Measurements from ENCODE around the gene MRFAP1.
"Not testable (repeated sequence)": the region's sequence is repeated elsewhere in the genome, so short reads cannot be mapped to it uniquely, and the experiment has no call there.

The MRFAP1 gene

GRCh38 chr4:6647582-6648230 lies 7.2 kb downstream of the MRFAP1 start:
- DNase-seq (ENCODE audit: low read depth, low spot score): no peak
- CTCF ChIA-PET: no interaction called here
- TF ChIP-seq, protein P1, sequence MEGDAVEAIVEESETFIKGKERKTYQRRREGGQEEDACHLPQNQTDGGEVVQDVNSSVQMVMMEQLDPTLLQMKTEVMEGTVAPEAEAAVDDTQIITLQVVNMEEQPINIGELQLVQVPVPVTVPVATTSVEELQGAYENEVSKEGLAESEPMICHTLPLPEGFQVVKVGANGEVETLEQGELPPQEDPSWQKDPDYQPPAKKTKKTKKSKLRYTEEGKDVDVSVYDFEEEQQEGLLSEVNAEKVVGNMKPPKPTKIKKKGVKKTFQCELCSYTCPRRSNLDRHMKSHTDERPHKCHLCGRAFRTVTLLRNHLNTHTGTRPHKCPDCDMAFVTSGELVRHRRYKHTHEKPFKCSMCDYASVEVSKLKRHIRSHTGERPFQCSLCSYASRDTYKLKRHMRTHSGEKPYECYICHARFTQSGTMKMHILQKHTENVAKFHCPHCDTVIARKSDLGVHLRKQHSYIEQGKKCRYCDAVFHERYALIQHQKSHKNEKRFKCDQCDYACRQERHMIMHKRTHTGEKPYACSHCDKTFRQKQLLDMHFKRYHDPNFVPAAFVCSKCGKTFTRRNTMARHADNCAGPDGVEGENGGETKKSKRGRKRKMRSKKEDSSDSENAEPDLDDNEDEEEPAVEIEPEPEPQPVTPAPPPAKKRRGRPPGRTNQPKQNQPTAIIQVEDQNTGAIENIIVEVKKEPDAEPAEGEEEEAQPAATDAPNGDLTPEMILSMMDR (IDR thresholded peaks at IDR 0.05; ENCODE audit: insufficient read depth, low read length, missing control alignments): no peak
- POLR2A ChIA-PET: no interaction called here
- H3K4me3 ChIP-seq (ENCODE audit: low read depth, low read length): no peak overlapping the region

- CTCF ChIA-PET: interaction anchor here (1.0 kb wide), 1 partner anchor 9 kb away, joined by 3 read pairs; no protein-coding TSS in a partner anchor
- TF ChIP-seq, protein P1 (IDR thresholded peaks at IDR 0.05; ENCODE audit: insufficient read depth, low read length, missing control alignments): no peak
- POLR2A ChIA-PET: no interaction called here
- DNase-seq (ENCODE audit: low read depth, low spot score): no peak
- no peak overlapping the region for H3K4me3 ChIP-seq (ENCODE audit: low read depth, low read length)
Observed at GRCh38 chr4:6649216-6649615, 8.7 kb downstream of the MRFAP1 start.

DNA sequence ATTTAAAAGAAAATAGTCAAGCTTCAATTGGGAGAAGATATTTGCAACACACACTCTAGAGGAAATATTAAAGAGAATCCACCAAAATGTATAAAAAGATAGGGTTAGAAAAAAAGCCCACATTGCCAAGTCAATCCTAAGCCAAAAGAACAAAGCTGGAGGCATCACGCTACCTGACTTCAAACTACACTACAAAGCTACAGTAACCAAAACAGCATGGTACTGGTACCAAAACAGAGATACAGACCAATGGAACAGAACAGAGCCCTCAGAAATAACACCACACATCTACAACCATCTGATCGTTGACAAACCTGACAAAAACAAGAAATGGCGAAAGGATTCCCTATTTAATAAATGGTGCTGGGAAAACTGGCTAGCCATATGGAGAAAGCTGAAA lies 13.7 kb downstream of the MRFAP1 start:
- DNase-seq (ENCODE audit: low read depth, low spot score); H3K4me3 ChIP-seq (ENCODE audit: low read depth, low read length); POLR2A ChIA-PET: not testable (repeated sequence)
- CTCF ChIA-PET: interaction anchor here (1.1 kb wide), 1 partner anchor 10 kb away, joined by 3 read pairs; no protein-coding TSS in a partner anchor

DNA sequence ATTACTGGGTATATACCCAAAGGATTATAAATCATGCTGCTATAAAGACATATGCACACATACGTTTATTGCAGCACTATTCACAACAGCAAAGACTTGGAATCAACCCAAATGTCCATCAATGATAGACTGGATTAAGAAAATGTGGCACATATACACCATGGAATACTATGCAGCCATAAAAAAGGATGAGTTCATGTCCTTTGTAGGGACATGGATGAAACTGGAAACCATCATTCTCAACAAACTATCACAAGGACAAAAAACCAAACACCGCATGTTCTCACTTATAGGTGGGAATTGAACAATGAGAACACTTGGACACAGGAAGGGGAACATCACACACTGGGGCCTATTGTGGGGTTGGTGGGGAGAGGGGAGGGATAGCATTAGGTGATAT lies 14.8 kb downstream of the MRFAP1 start:
- H3K4me3 ChIP-seq (ENCODE audit: low read depth, low read length); DNase-seq (ENCODE audit: low read depth, low spot score); CTCF ChIA-PET: not testable (repeated sequence)
- POLR2A ChIA-PET: interaction anchor here (1.0 kb wide), 1 partner anchor 15 kb away, joined by 3 read pairs; the partner anchor contains the start of gene MRFAP1

GRCh38 chr4:6655924-6656323 lies 15.4 kb downstream of the MRFAP1 start:
- ChIA-PET CTCF (no interaction called here), POLR2A (interaction anchor here (1.0 kb wide), 1 partner anchor 16 kb away, joined by 3 read pairs; the partner anchor contains the start of gene MRFAP1)
- TF ChIP-seq, protein P1 (IDR thresholded peaks at IDR 0.05; ENCODE audit: insufficient read depth, low read length, missing control alignments): no peak
- DNase-seq (ENCODE audit: low read depth, low spot score): no peak
- H3K4me3 ChIP-seq (ENCODE audit: low read depth, low read length): no peak overlapping the region

DNA sequence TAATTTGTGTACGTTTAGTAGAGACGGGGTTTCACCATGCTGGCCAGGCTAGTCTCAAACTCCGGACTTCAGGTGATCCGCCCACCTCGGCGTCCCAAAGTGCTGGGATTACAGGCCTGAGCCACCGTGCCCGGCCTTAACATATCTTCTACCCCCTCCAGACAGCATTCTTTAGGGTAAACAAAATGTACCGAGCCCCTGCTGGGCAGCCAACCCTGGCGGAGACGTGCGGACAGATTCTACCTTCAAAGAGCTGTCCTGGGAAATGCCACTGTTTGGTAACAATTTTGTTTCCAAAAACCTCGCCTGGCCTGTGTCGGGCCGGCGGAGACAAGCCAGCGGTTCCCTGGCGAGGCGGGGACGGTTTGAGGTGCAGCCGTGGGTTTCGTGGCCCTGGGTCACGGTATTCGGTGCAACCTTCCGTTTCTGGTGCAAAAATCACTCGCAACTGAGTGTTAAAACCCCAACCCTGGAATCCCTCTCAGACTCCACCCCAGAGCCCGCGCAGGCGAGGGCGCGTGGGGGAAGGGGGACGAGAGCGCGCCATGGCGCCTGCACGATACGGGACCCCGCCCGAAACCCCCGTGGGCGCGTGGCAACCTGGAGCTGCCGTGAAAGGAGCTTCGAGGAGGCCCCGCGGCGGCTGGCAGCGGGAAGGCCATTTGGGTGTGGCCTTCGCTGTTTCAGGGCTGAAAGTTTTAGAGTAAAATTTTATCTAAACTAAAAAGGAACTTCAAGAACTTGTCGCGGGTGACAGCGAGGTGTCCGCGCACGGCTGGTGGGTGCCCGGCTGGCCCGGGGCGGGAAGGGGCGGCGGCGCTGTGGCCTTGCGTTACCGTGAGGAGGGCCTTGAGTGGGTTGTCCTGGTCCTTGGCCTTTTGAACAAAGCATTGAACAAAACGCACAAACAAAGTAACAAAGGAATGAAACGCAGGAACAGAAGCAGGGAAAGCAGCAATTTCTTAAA lies 17.0 kb downstream of the MRFAP1 start:
- no peak for DNase-seq (ENCODE audit: low read depth, low spot score)
- CTCF ChIA-PET: interaction anchor here (0.9 to 1.7 kb wide), 5 partner anchors 8 to 53 kb away, joined by 3 to 6 read pairs (median 3); partner anchors contain the start of gene MRFAP1L1
- TF ChIP-seq, protein P1 (IDR thresholded peaks at IDR 0.05; ENCODE audit: insufficient read depth, low read length, missing control alignments): no peak
- POLR2A ChIA-PET: interaction anchor here (1.8 kb wide), 1 partner anchor 16 kb away, joined by 8 read pairs; a partner anchor contains a TSS
- no peak overlapping the region for H3K4me3 ChIP-seq (ENCODE audit: low read depth, low read length)

DNA sequence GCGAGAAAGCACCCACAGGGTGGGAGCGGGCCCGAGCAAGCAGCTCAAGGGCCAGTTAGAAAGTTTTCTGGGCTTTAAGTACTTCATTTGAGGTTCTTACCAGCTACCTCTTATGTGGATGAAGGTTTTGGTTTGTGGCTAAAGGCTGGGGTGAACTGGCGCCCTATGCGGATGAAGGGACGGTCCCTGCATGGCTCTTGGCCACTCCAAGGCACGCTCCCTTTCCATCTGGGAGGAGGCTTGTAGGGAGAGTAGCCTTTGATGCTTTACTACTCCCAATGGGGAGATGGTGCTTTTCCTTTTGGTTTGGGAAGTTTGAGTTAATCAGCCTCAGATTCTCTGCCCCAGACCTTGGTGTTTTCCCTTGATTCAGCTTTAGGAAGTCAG lies 17.7 kb downstream of the MRFAP1 start:
- POLR2A ChIA-PET: interaction anchor here (1.4 to 1.8 kb wide), 2 partner anchors 15 to 18 kb away, joined by 4 to 8 read pairs; partner anchors contain the start of gene MRFAP1
- TF ChIP-seq, protein P1 (IDR thresholded peaks at IDR 0.05; ENCODE audit: insufficient read depth, low read length, missing control alignments): no peak
- DNase-seq (ENCODE audit: low read depth, low spot score): no peak
- CTCF ChIA-PET: interaction anchor here (0.9 to 1.7 kb wide), 5 partner anchors 9 to 16 kb away, joined by 3 to 6 read pairs (median 3); no protein-coding TSS in a partner anchor
- H3K4me3 ChIP-seq (ENCODE audit: low read depth, low read length): peak overlapping the region; percentile 43; the same call in 1 of the 2 replicates

Data from AG04449 (cell line).